Activated naive CD8-positive, alpha-beta T cell treated with anti-CD3 and anti-CD28 coated beads, Interleukin-2, amount 50 U/mL, for 24 hours (primary cell): ENCODE measurements around the gene FRMD4B.
A peak's percentile ranks its signal among the peaks of the same experiment; 100 is the strongest.

Source experiments
- ATAC-seq: fragments of 150-1000 bp; cut with Tn5 transposase; one replicate; pipeline ENCODE4 v1.10.0; 2021
- DNase-seq: peaks from one replicate; pipeline ENCODE4 v3.0.0; 2021
- H3K27ac Mint-ChIP-seq: one replicate; pipeline ENCODE4 v1.8.0; 2021; ENCODE audit warnings: mild to moderate bottlenecking, mixed read lengths
- H3K27me3 Mint-ChIP-seq: one replicate; pipeline ENCODE4 v1.8.0; 2021; ENCODE audit warnings: mixed read lengths
- H3K36me3 Mint-ChIP-seq: one replicate; pipeline ENCODE4 v1.8.0; 2021; ENCODE audit warnings: low read depth, mixed read lengths
- H3K4me1 Mint-ChIP-seq: one replicate; pipeline ENCODE4 v1.8.0; 2021; ENCODE audit warnings: mixed read lengths
- H3K4me3 Mint-ChIP-seq: one replicate; pipeline ENCODE4 v1.8.0; 2021; ENCODE audit warnings: mild to moderate bottlenecking, moderate library complexity, mixed read lengths
- H3K9me3 Mint-ChIP-seq: one replicate; pipeline ENCODE4 v1.8.0; 2021; ENCODE audit warnings: mixed read lengths

The FRMD4B gene

DNA sequence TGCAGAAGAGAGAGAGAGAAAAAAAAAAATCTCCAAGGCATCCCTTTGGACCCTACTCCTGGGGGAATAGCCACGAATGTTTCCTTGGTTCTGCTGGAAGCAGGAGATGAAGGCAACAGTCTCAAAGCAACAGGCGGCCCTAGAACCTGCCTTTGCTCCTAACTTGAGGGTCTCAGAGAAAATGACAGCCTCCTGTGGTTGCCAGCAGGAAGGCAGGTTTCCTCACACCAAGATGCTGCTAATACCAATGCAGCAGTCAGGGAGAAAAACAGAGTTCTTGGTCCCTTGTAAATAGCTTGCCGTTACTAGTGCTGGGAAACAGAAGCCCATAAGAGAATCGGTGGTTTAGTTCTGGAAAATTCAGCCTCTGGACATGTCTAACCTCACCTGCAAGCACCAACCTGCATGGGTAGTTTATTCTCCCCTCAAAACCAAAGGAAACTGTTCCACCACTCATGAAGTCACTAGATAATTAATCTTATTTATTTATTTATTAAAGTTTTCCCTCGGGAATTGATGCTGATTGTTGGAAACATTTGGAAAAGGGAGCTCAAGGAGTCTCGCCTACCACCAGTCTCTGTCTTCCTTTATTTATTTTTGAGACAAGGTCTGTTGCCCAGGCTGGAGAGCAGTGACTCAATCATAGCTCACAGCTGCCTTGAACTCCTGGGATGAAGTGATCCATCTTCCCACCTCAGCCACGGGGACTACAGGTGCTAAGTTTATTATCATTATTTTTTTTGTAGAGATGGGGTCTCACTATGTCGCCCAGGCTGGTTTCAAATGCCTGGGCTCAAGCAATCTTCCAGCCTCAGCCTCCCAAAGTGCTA is 883 bp upstream of the FRMD4B start:
- H3K36me3 Mint-ChIP-seq = no peaks in the 10 kb centered on the region
- peak overlapping the region; percentile 58 for H3K4me3 Mint-ChIP-seq
- H3K9me3 Mint-ChIP-seq = no peaks in the 10 kb centered on the region
- H3K27ac Mint-ChIP-seq = no peak overlapping the region
- DNase-seq (no peak), ATAC-seq (no peak)
- peaks cover 10% of the 10 kb centered on the region for H3K4me1 Mint-ChIP-seq
- H3K27me3 Mint-ChIP-seq = peaks cover 55% of the 10 kb centered on the region

DNA sequence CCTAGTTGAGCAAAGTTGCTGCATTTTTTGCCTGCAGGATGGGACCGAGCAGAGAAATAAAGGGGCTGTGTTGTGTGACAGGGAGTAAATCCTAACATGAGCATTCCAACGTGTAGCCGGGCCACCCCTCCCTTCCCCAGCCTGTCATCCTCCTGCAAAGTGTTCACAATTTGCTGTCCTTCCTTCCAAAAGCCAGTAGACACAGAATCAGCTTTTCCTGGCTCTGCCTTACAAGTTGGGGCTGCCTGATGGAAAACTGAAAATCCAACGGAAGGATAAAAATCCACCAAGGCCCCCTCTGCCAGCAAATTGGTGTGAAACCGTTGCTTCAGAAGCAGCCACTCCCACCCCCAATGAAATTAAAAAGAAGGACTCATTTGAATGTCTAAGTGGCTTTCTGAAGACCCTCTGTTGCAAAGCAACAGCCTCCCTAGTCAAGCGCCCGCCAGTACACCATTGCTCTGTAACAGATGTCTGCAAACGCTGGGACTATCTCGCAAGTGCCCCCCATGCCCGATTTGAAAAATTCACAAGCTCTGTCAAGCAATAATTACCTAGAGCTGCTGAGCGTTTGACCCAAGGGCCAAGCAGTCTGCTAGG is 665 bp downstream of the FRMD4B start:
- H3K27me3 Mint-ChIP-seq = peaks cover 59% of the 10 kb centered on the region
- no peak overlapping the region for H3K27ac Mint-ChIP-seq
- H3K4me1 Mint-ChIP-seq = peaks cover 10% of the 10 kb centered on the region
- H3K4me3 Mint-ChIP-seq = peak overlapping the region; percentile 58
- no peaks in the 10 kb centered on the region for H3K36me3 Mint-ChIP-seq
- ATAC-seq (no peak), DNase-seq (no peak)
- H3K9me3 Mint-ChIP-seq = no peaks in the 10 kb centered on the region

DNA sequence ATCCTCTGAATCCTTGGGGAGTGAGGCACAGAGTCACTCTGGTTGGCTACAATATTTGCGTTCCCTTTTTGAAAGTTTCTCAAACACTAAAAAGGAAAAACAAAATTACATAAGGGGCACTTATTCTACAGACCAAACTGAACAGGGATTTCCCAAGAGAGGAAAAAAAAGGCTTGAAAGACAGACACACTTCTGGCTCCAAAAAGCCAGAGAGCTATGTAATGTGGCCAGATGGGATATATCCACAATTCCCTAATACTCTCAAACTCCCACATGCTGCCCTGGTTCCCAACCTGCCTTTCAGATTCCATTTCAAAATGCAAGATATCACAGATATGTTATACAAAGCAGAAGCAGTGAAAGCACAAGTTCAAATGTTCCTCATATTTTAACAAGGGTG is 1.6 kb downstream of the FRMD4B start:
- Mint-ChIP-seq H3K4me3 (no peak overlapping the region), H3K27ac (no peak overlapping the region), H3K4me1 (peaks cover 10% of the 10 kb centered on the region), H3K9me3 (no peaks in the 10 kb centered on the region), H3K36me3 (no peaks in the 10 kb centered on the region), H3K27me3 (peaks cover 54% of the 10 kb centered on the region)
- DNase-seq (no peak), ATAC-seq (no peak)

DNA sequence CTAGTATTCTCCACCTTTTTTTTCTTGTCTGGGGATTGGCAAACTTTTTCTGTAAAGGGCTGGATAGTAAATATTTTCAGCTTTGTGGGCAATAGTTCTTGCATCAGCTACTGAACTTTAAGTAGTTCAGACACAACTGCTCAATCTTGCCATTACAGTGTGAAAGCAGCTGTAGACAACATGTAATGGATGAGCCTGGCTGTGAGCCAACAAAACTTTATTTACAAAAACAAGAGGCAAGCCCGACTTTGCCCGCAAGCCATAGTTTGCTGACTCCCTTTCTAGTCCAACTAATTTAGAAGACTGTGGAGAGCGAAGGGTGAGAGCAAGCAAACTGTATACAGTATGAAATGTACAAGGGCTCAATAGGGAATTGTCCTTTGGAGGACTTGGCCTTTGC is 6.2 kb downstream of the FRMD4B start:
- no peaks in the 10 kb centered on the region for H3K9me3 Mint-ChIP-seq
- H3K4me3 Mint-ChIP-seq = no peak overlapping the region
- H3K36me3 Mint-ChIP-seq = no peaks in the 10 kb centered on the region
- H3K27ac Mint-ChIP-seq = no peak overlapping the region
- no peak for DNase-seq
- peaks cover 1% of the 10 kb centered on the region for H3K4me1 Mint-ChIP-seq
- no peak for ATAC-seq
- peaks cover 24% of the 10 kb centered on the region for H3K27me3 Mint-ChIP-seq

DNA sequence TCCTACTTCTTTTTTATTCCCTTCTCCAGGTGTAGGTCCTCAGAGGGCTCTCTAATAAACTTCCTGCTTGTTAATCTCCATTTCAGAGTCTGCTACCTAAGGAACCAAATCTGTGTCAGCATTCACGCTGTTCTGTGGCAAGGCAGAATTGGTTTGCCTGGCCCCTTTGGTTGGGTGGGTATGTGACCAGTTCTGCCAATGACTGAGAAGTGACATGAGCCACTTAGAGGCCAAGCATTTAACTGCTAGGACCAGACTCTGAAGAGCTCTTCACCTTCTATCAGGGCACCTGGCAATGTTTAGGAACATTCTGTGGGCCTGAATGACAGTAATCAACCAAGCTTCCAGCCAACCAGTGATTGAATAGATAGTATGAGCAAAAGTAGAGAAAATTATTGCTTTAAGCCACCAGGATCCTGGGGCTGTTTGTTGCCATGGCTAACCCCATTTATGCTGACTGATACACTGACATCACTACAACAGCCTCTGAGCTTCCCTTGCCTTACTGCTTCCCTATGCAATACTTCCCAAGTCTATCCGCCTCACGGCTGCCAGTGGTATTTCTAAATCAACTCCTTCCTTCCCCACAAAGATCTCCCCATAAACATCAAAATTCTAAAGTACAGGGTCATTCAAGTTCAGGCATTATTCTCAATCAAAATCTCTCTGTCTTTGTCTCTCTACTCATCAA is 7.6 kb downstream of the FRMD4B start:
- H3K4me3 Mint-ChIP-seq = no peak overlapping the region
- no peaks in the 10 kb centered on the region for H3K9me3 Mint-ChIP-seq
- peaks cover 11% of the 10 kb centered on the region for H3K27me3 Mint-ChIP-seq
- DNase-seq = no peak
- ATAC-seq = no peak
- H3K27ac Mint-ChIP-seq = no peak overlapping the region
- H3K4me1 Mint-ChIP-seq = no peaks in the 10 kb centered on the region
- H3K36me3 Mint-ChIP-seq = no peaks in the 10 kb centered on the region

GRCh38 chr3:69377262-69377661 is 8.6 kb downstream of the FRMD4B start:
- H3K4me1 Mint-ChIP-seq = no peaks in the 10 kb centered on the region
- peaks cover 8% of the 10 kb centered on the region for H3K27me3 Mint-ChIP-seq
- no peak for ATAC-seq
- no peak overlapping the region for H3K4me3 Mint-ChIP-seq
- H3K27ac Mint-ChIP-seq = no peak overlapping the region
- DNase-seq = no peak
- no peaks in the 10 kb centered on the region for H3K9me3 Mint-ChIP-seq
- no peaks in the 10 kb centered on the region for H3K36me3 Mint-ChIP-seq

GRCh38 chr3:69376731-69377130 is 9.2 kb downstream of the FRMD4B start:
- Mint-ChIP-seq H3K27ac (no peak overlapping the region), H3K4me1 (no peaks in the 10 kb centered on the region), H3K4me3 (no peak overlapping the region), H3K9me3 (no peaks in the 10 kb centered on the region), H3K27me3 (peaks cover 7% of the 10 kb centered on the region), H3K36me3 (no peaks in the 10 kb centered on the region)
- DNase-seq (no peak), ATAC-seq (no peak)

DNA sequence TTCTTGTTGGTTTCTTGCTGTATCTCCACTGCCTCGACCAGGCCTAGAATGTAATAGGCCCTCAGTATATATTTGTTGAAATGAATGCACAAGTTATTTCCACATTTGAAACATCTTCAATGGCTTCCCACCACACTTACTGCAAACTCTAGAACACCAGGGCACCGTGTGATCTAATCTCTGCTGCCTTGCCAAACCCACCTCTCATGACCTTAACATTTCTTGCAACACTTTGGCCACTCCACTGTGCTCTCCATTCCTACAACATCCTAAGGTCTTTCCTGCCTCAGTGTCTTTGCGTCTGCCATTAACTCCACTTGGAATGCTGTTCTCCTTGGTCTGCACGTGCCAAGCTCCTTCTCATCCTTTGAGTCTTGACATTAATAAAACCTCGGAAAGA is 14.1 kb downstream of the FRMD4B start:
- Mint-ChIP-seq H3K27me3 (peaks cover 3% of the 10 kb centered on the region), H3K27ac (no peak overlapping the region), H3K9me3 (no peaks in the 10 kb centered on the region), H3K36me3 (no peaks in the 10 kb centered on the region), H3K4me1 (peaks cover 27% of the 10 kb centered on the region), H3K4me3 (no peak overlapping the region)
- no peak for DNase-seq
- no peak for ATAC-seq

- no peaks in the 10 kb centered on the region for H3K9me3 Mint-ChIP-seq
- H3K4me3 Mint-ChIP-seq = no peak overlapping the region
- peaks cover 3% of the 10 kb centered on the region for H3K27me3 Mint-ChIP-seq
- no peak overlapping the region for H3K27ac Mint-ChIP-seq
- ATAC-seq (no peak), DNase-seq (no peak)
- H3K4me1 Mint-ChIP-seq = peaks cover 27% of the 10 kb centered on the region
- H3K36me3 Mint-ChIP-seq = no peaks in the 10 kb centered on the region
Observed at GRCh38 chr3:69370901-69371301, 15.0 kb downstream of the FRMD4B start.

- peak; percentile 15 for DNase-seq
- peaks cover 27% of the 10 kb centered on the region for H3K4me1 Mint-ChIP-seq
- H3K27me3 Mint-ChIP-seq = peaks cover 3% of the 10 kb centered on the region
- ATAC-seq = no peak
- H3K9me3 Mint-ChIP-seq = no peaks in the 10 kb centered on the region
- no peak overlapping the region for H3K27ac Mint-ChIP-seq
- no peak overlapping the region for H3K4me3 Mint-ChIP-seq
- H3K36me3 Mint-ChIP-seq = no peaks in the 10 kb centered on the region
Observed at GRCh38 chr3:69370156-69370883, 15.6 kb downstream of the FRMD4B start.

GRCh38 chr3:69368129-69368741 is 17.7 kb downstream of the FRMD4B start:
- Mint-ChIP-seq H3K4me1 (peaks cover 27% of the 10 kb centered on the region), H3K27ac (no peak overlapping the region), H3K27me3 (peaks cover 3% of the 10 kb centered on the region), H3K36me3 (no peaks in the 10 kb centered on the region), H3K4me3 (no peak overlapping the region), H3K9me3 (no peaks in the 10 kb centered on the region)
- ATAC-seq (peak; percentile 33), DNase-seq (peak; percentile 20)

DNA sequence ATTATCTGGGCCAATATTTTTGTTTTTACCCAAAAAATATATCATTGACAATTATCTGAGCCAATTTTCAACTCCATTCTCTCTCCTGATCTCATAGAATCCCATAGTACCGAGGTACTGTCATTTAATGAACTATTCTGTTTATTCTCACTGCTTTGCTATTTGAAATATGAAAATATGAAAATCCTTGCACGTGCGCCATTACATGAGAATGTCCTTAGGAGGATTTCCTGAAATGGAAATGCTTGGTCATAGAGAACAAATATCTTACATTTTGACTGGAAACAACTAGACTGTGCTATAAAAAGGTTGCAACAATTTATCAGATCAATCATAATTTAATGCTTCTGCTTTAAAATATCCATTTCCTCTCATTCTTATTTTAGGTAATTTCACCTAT is 18.3 kb downstream of the FRMD4B start:
- Mint-ChIP-seq H3K27me3 (peaks cover 7% of the 10 kb centered on the region), H3K27ac (no peak overlapping the region), H3K4me1 (peaks cover 27% of the 10 kb centered on the region), H3K4me3 (no peak overlapping the region), H3K36me3 (no peaks in the 10 kb centered on the region), H3K9me3 (no peaks in the 10 kb centered on the region)
- ATAC-seq = no peak
- DNase-seq = no peak

- DNase-seq (no peak), ATAC-seq (no peak)
- Mint-ChIP-seq H3K4me3 (no peak overlapping the region), H3K27me3 (peaks cover 10% of the 10 kb centered on the region), H3K36me3 (no peaks in the 10 kb centered on the region), H3K4me1 (peaks cover 14% of the 10 kb centered on the region), H3K27ac (no peak overlapping the region), H3K9me3 (no peaks in the 10 kb centered on the region)
Observed at GRCh38 chr3:69364354-69364753, 21.5 kb downstream of the FRMD4B start.

DNA sequence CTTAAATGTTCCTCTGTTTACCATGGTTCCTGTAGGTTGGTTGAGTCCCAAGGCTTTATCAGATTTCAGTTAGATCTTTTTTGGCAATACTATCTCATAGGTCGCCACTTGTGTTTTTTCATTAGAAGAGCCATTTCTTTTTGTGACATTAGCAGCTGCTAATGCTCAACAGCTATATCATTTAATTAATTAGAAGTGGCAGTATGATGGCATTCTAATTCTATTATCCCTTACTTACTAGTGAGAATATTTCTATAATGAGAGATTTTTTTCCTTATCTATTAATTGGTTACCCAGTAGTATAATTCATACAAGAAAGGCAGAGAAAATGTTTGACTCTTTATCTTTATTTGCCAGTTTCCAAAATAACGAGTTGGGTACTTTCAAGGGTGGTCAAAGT is 25.2 kb downstream of the FRMD4B start:
- Mint-ChIP-seq H3K4me1 (no peaks in the 10 kb centered on the region), H3K27me3 (peaks cover 9% of the 10 kb centered on the region), H3K9me3 (peaks cover 7% of the 10 kb centered on the region), H3K27ac (no peak overlapping the region), H3K4me3 (no peak overlapping the region), H3K36me3 (no peaks in the 10 kb centered on the region)
- ATAC-seq (no peak), DNase-seq (no peak)
